HG03060 (cell line): ENCODE data around the gene GLUD1.
"Not testable (repeated sequence)": the region's sequence is repeated elsewhere in the genome, so short reads cannot be mapped to it uniquely, and the experiment has no call there.

Source experiments
- ATAC-seq: cut with Tn5 transposase; IDR thresholded peaks from one replicate; pipeline ENCODE4 v1.9.1; 2021; ENCODE audit warnings: low read depth, moderate number of reproducible peaks; ENCODE audit not compliant: unreplicated experiment

The GLUD1 gene

GRCh38 chr10:87092376-87092860 lies 2.2 kb downstream of the GLUD1 start:
- ATAC-seq, result no peak

- ATAC-seq, result no peak
Observed at GRCh38 chr10:87090779-87091178, 3.9 kb downstream of the GLUD1 start.

- ATAC-seq, result no peak
Observed at GRCh38 chr10:87089746-87090145, 4.9 kb downstream of the GLUD1 start.

- ATAC-seq, result no peak
Observed at GRCh38 chr10:87085537-87085936, 9.1 kb downstream of the GLUD1 start.

- ATAC-seq, result peak; percentile 80
Observed at GRCh38 chr10:87084291-87084782, 10.3 kb downstream of the GLUD1 start.

GRCh38 chr10:87083576-87084290 lies 10.9 kb downstream of the GLUD1 start:
- peak; percentile 21 for ATAC-seq

- ATAC-seq, result not testable (repeated sequence)
Observed at GRCh38 chr10:87082219-87082618, 12.4 kb downstream of the GLUD1 start.

GRCh38 chr10:87081574-87081973 lies 13.1 kb downstream of the GLUD1 start:
- not testable (repeated sequence) for ATAC-seq

- ATAC-seq, result not testable (repeated sequence)
Observed at GRCh38 chr10:87080621-87081020, 14.0 kb downstream of the GLUD1 start.

- no peak for ATAC-seq
Observed at GRCh38 chr10:87079106-87079836, 15.4 kb downstream of the GLUD1 start.

- ATAC-seq, result not testable (repeated sequence)
Observed at GRCh38 chr10:87076421-87076820, 18.2 kb downstream of the GLUD1 start.

- ATAC-seq, result no peak
Observed at GRCh38 chr10:87072449-87072848, 22.2 kb downstream of the GLUD1 start.

GRCh38 chr10:87068281-87068680 lies 26.4 kb downstream of the GLUD1 start:
- no peak for ATAC-seq

- ATAC-seq, result no peak
Observed at GRCh38 chr10:87066865-87067264, 27.8 kb downstream of the GLUD1 start.

GRCh38 chr10:87066178-87066577 lies 28.5 kb downstream of the GLUD1 start:
- ATAC-seq, result no peak

GRCh38 chr10:87064651-87065050 lies 30.0 kb downstream of the GLUD1 start:
- no peak for ATAC-seq

GRCh38 chr10:87060280-87060928 lies 34.2 kb downstream of the GLUD1 start:
- no peak for ATAC-seq

GRCh38 chr10:87059401-87059800 lies 35.2 kb downstream of the GLUD1 start:
- no peak for ATAC-seq

- no peak for ATAC-seq
Observed at GRCh38 chr10:87058171-87058570, 36.5 kb downstream of the GLUD1 start.

GRCh38 chr10:87054373-87055295 lies 40.0 kb downstream of the GLUD1 start:
- no peak for ATAC-seq
